Suprapubic skin (tissue), 4 donors: ENCODE results near the gene DXO. TPM values are rescaled to one million over a fixed set of nuclear protein-coding genes. Genes with fewer than 3 reads are reported as not detected.

Experiments used
- DNase-seq, 2 donors: peaks; one replicate each; pipeline ENCODE4 v3.0.0-alpha.2; 2019; ENCODE audit warnings: low spot score in 2 of 2
- H3K27ac ChIP-seq: fragments of 200-600 bp; sonication (generic); one replicate; pipeline ENCODE4 v1.5.1; 2019
- H3K27me3 ChIP-seq: fragments of 200-600 bp; sonication (generic); one replicate; pipeline ENCODE4 v1.5.1; 2019
- H3K36me3 ChIP-seq: fragments of 200-600 bp; sonication (generic); one replicate; pipeline ENCODE4 v1.5.1; 2019
- H3K4me1 ChIP-seq: fragments of 200-600 bp; sonication (generic); one replicate; pipeline ENCODE4 v1.5.1; 2019
- H3K4me3 ChIP-seq: fragments of 200-600 bp; sonication (generic); one replicate; pipeline ENCODE4 v1.5.1; 2019; ENCODE audit warnings: mild to moderate bottlenecking
- H3K9me3 ChIP-seq: fragments of 200-600 bp; sonication (generic); one replicate; pipeline ENCODE4 v1.5.1; 2019
- CTCF ChIP-seq, 2 donors: fragments of 200-600 bp in 1 of 2; fragments of 450-650 bp in 1 of 2; sonication (generic) in 1 of 2; IDR thresholded peaks; one replicate each; pipeline ENCODE4 v1.5.1; 2016 to 2019; ENCODE audit warnings: antibody characterized with exemption in 2 of 2, mild to moderate bottlenecking in 1 of 2, moderate library complexity in 1 of 2
- EP300 ChIP-seq: sonication (generic); formaldehyde crosslinking; IDR thresholded peaks from one replicate; pipeline ENCODE4 v1.6.1; 2017; ENCODE audit warnings: antibody characterized with exemption
- POLR2A ChIP-seq, 2 donors: fragments of 450-650 bp; IDR thresholded peaks; one replicate each; pipeline ENCODE4 v1.6.1; 2017; ENCODE audit warnings: antibody characterized with exemption in 2 of 2, mild to moderate bottlenecking in 2 of 2, moderate library complexity in 2 of 2
- POLR2AphosphoS5 ChIP-seq, 3 donors: sonication (generic); formaldehyde crosslinking; IDR thresholded peaks; one replicate each; pipeline ENCODE4 v1.6.1; 2017; ENCODE audit warnings: antibody characterized with exemption in 3 of 3
- WGBS: methylation state at CpG from one replicate; pipeline ENCODE4 v1.1.5; 2018; 5-methylcytosine and 5-hydroxymethylcytosine counted together
- total RNA-seq, 4 donors: library from RNA; depleted of rRNA; stranded (reverse); fragments of >200 nt; gene quantifications; one replicate each; pipeline ENCODE4 v1.1.0, GENCODE V29; 2016

The DXO gene
- total RNA-seq, 4 donors from 2014 or later, result 13.1 to 25.3 (median 16.4) TPM

DNA sequence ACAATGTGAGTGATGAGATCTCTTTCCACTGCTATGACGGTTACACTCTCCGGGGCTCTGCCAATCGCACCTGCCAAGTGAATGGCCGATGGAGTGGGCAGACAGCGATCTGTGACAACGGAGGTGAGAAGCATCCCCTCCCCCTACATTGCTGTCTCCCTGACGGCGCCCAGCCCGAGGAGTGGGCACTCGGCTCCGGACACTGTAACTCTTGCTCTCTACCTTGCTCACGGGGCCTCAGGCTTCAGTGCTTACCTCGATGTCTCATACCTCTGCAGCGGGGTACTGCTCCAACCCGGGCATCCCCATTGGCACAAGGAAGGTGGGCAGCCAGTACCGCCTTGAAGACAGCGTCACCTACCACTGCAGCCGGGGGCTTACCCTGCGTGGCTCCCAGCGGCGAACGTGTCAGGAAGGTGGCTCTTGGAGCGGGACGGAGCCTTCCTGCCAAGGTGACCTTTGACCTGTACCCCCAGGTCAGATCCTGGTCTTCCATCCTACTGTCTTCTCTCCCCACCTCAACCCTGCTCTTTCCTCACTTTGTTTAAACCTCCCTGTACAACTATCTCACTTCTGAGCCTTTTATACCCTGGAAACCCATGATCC lies 24.8 kb downstream of the DXO start:
- WGBS, result 93% methylated on average over 24 of the region's 24 CpGs
- DNase-seq, result no peak
- Histone ChIP-seq H3K4me1 (peaks cover 21% of the 10 kb centered on the region), H3K27ac (no peak overlapping the region), H3K36me3 (peaks cover 17% of the 10 kb centered on the region), H3K27me3 (no peaks in the 10 kb centered on the region), H3K9me3 (no peaks in the 10 kb centered on the region), H3K4me3 (no peak overlapping the region)
- TF ChIP-seq POLR2A (IDR thresholded peaks at IDR 0.05), result no peak
- TF ChIP-seq CTCF (IDR thresholded peaks at IDR 0.05), result no peak
- TF ChIP-seq EP300, result no peak
- no peak for TF ChIP-seq POLR2AphosphoS5 (IDR thresholded peaks at IDR 0.05)

DNA sequence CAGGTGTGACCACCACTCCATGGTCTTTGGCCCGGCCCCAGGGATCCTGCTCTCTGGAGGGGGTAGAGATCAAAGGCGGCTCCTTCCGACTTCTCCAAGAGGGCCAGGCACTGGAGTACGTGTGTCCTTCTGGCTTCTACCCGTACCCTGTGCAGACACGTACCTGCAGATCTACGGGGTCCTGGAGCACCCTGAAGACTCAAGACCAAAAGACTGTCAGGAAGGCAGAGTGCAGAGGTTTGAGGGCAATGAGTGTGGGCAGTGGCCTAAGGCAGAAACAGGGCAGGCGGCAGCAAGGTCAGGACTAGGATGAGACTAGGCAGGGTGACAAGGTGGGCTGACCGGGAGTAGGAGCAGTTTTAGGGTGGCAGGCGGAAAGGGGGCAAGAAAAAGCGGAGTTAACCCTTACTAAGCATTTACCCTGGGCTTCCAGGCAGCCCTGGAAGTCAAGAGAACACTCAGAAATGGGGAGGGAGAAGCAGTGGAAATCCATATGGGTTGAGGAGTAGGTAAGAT lies 25.5 kb downstream of the DXO start:
- peak overlapping the region; percentile 19 for H3K4me3 ChIP-seq
- H3K27ac ChIP-seq, result peak overlapping the region; percentile 78
- TF ChIP-seq POLR2A (IDR thresholded peaks at IDR 0.05) (no peak), CTCF (IDR thresholded peaks at IDR 0.05) (no peak), POLR2AphosphoS5 (IDR thresholded peaks at IDR 0.05) (no peak), EP300 (no peak)
- WGBS, result 82% methylated on average over 11 of the region's 11 CpGs
- H3K27me3 ChIP-seq, result no peaks in the 10 kb centered on the region
- peaks cover 9% of the 10 kb centered on the region for H3K36me3 ChIP-seq
- H3K4me1 ChIP-seq, result peaks cover 21% of the 10 kb centered on the region
- no peak for DNase-seq
- H3K9me3 ChIP-seq, result no peaks in the 10 kb centered on the region

- Histone ChIP-seq H3K4me1 (peaks cover 21% of the 10 kb centered on the region), H3K27me3 (no peaks in the 10 kb centered on the region), H3K4me3 (peak within 1 kb of the TSS; percentile 19), H3K9me3 (no peaks in the 10 kb centered on the region), H3K27ac (peak within 1 kb of the TSS; percentile 78), H3K36me3 (peaks cover 4% of the 10 kb centered on the region)
- peak; percentile 89 to 90 for DNase-seq
- TF ChIP-seq POLR2A (IDR thresholded peaks at IDR 0.05), result no peak
- TF ChIP-seq POLR2AphosphoS5 (IDR thresholded peaks at IDR 0.05), result peak in 1 of 3 donors; percentile 22
- WGBS, result 30% methylated on average over 10 of the region's 11 CpGs
Observed at GRCh38 chr6:31945507-31946369, 26.2 kb downstream of the DXO start, which contains the start of gene CFB. TSS of gene CFB (plus strand) at chr6:31946095. CDS start at chr6:31946222, 127 bp downstream.

DNA sequence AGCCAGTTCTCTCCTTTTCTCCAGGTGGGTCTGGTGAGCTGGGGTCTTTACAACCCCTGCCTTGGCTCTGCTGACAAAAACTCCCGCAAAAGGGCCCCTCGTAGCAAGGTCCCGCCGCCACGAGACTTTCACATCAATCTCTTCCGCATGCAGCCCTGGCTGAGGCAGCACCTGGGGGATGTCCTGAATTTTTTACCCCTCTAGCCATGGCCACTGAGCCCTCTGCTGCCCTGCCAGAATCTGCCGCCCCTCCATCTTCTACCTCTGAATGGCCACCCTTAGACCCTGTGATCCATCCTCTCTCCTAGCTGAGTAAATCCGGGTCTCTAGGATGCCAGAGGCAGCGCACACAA lies 26.8 kb downstream of the DXO start:
- DNase-seq, result no peak
- Histone ChIP-seq H3K27ac (peak overlapping the region; percentile 78), H3K4me1 (peaks cover 21% of the 10 kb centered on the region), H3K27me3 (no peaks in the 10 kb centered on the region), H3K36me3 (no peaks in the 10 kb centered on the region), H3K9me3 (no peaks in the 10 kb centered on the region), H3K4me3 (peak overlapping the region; percentile 19)
- TF ChIP-seq CTCF (IDR thresholded peaks at IDR 0.05) (no peak), EP300 (no peak), POLR2AphosphoS5 (IDR thresholded peaks at IDR 0.05) (no peak), POLR2A (IDR thresholded peaks at IDR 0.05) (no peak)
- 70% methylated on average over 9 of the region's 9 CpGs for WGBS

DNA sequence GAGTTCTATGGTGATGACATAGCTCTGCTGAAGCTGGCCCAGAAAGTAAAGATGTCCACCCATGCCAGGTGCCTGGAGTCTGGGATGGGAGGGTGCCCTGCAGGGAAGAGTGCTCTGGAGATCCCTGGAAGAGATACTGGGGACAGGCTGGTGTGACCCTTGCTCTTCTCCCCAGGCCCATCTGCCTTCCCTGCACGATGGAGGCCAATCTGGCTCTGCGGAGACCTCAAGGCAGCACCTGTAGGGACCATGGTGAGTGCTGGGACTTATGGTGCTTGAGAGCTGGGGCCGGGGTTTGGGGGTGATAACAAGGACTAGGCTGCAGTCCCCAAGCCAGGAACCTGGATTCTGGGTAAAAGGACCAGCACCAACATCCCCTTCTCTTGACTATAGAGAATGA lies 28.2 kb downstream of the DXO start:
- no peak for DNase-seq
- Histone ChIP-seq H3K27ac (no peak overlapping the region), H3K9me3 (no peaks in the 10 kb centered on the region), H3K4me3 (no peak overlapping the region), H3K36me3 (no peaks in the 10 kb centered on the region), H3K27me3 (no peaks in the 10 kb centered on the region), H3K4me1 (peaks cover 21% of the 10 kb centered on the region)
- WGBS, result 86% methylated on average over 3 of the region's 3 CpGs
- TF ChIP-seq POLR2A (IDR thresholded peaks at IDR 0.05), result no peak
- TF ChIP-seq EP300, result no peak
- no peak for TF ChIP-seq POLR2AphosphoS5 (IDR thresholded peaks at IDR 0.05)
- no peak for TF ChIP-seq CTCF (IDR thresholded peaks at IDR 0.05)
